ENCODE results near the gene TBRG1. TPM values are rescaled to one million over a fixed set of nuclear protein-coding genes. Genes with fewer than 3 reads are reported as not detected.

TBRG1 gene
- total RNA-seq, 2 donors from 2014 or later: 30.7 to 35.5 TPM

DNA sequence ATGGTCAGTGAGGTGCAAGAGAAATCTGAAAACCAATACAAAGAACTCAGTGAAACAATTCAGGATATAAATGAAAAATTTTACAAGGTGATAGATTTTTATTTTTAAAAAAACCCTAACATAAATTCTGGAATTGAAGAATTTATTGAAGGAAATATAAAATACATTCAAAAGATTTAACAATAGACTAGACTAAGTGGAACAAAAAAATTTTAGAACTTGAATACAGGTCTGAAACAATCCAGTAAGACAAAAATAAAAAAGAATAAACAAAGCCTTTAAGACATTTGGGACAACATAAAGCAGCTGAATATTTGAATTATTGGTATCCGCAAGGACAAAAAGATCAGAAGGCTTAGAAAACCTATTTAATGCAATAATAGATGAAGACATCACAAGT, 59.8 kb downstream of the TBRG1 start:
- no peak for ATAC-seq
- intact Hi-C loops (cut with DNase I, micrococcal nuclease): no loop called here
- no peak for DNase-seq

Other genes starting within 250 kb of the TBRG1 start
- gene OR8B2, start 238.4 kb upstream of the TBRG1 start, total RNA-seq: not detected
- gene OR8B3, start 223.8 kb upstream of the TBRG1 start, total RNA-seq: not detected
- gene OR8B4, start 198.0 kb upstream of the TBRG1 start, total RNA-seq: not detected
- gene OR8B8, start 177.2 kb upstream of the TBRG1 start, total RNA-seq: not detected
- gene OR8B12, start 79.2 kb upstream of the TBRG1 start, total RNA-seq: not detected
- not detected for gene OR8A1, start 52.9 kb upstream of the TBRG1 start, total RNA-seq
- gene PANX3, start 11.4 kb upstream of the TBRG1 start, total RNA-seq: not detected
- 100 to 1,000 TPM; 207 to 293 TPM for gene SIAE, start 50.9 kb downstream of the TBRG1 start, total RNA-seq
- gene SPA17, start 51.0 kb downstream of the TBRG1 start, total RNA-seq: 1 to 10 TPM; 7.4 to 8.7 TPM
- 1 to 10 TPM; 1.8 to 2.5 TPM for gene NRGN, start 117.1 kb downstream of the TBRG1 start, total RNA-seq
- gene VSIG2, start 129.4 kb downstream of the TBRG1 start, total RNA-seq: 100 to 1,000 TPM; 176 to 228 TPM
- 1 to 10 TPM; 8.6 to 9.6 TPM for gene ESAM, start 139.4 kb downstream of the TBRG1 start, total RNA-seq
- gene MSANTD2, start 177.5 kb downstream of the TBRG1 start, total RNA-seq: 1 to 10 TPM; 7.3 to 9.0 TPM
- gene ROBO3, start 242.6 kb downstream of the TBRG1 start, total RNA-seq: 10 to 100 TPM in 1 of 2 donors, 1 to 10 TPM in 1; 9.2 to 12.0 TPM